Activated T-helper 2 cell treated with anti-CD3 and anti-CD28 coated beads, Interferon-gamma antibody, Interleukin-2, Interleukin-4, amounts not matched to agents 10 μg/mL and 5 μg/mL and 100 μg/mL, durations not matched to agents 14 hours and 24 hours and 36 hours (primary cell): ENCODE data around the gene SLC8A1. TPM values are rescaled to one million over a fixed set of nuclear protein-coding genes. Genes with fewer than 3 reads are reported as not detected.

Experiments used
- DNase-seq: peaks from one replicate; pipeline ENCODE4 v3.0.0; 2021; ENCODE audit warnings: low spot score
- H3K27ac Mint-ChIP-seq: one replicate; pipeline ENCODE4 v1.8.0; 2021; ENCODE audit warnings: mixed read lengths
- H3K27me3 Mint-ChIP-seq: one replicate; pipeline ENCODE4 v1.8.0; 2021; ENCODE audit warnings: low read depth, mixed read lengths
- H3K36me3 Mint-ChIP-seq: one replicate; pipeline ENCODE4 v1.8.0; 2021; ENCODE audit warnings: low read depth, mixed read lengths
- H3K4me1 Mint-ChIP-seq: one replicate; pipeline ENCODE4 v1.8.0; 2021; ENCODE audit warnings: low read depth, mixed read lengths
- H3K4me3 Mint-ChIP-seq: one replicate; pipeline ENCODE4 v1.8.0; 2021; ENCODE audit warnings: low read depth, mild to moderate bottlenecking, moderate library complexity, mixed read lengths
- H3K9me3 Mint-ChIP-seq: one replicate; pipeline ENCODE4 v1.8.0; 2021; ENCODE audit warnings: mixed read lengths
- intact Hi-C: fragments of 100-400 bp; cut with micrococcal nuclease; formaldehyde crosslinking; loops from one replicate; pipeline ENCODE4 v1.15.1; 2023
- total RNA-seq: library from RNA; stranded (reverse); gene quantifications from 2 replicates; pipeline ENCODE4 v1.2.3, GENCODE V29; 2022

SLC8A1 gene
- total RNA-seq, 1 donor from 2014 or later: 5.5 TPM

DNA sequence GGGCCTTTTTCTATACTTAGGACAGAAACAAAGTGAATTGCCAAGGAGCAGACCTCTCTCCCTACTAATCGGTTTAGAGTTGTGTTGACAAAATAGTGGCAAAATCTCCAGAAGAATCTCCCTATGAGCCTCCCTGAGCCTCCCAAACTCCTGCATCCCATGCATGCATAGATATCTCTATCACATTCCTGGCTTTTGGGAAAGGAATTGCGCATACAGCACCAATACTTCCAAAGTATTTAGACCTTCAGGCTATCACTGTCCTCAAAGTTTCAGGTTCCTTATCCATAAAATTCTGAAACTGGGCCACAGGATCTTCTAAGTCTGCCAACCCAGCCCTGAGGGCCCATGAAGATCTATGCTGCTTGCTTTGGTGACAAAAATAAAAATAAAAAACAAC, 152.1 kb downstream of the SLC8A1 start:
- DNase-seq: no peak
- Mint-ChIP-seq H3K27ac (no peak overlapping the region), H3K27me3 (no peaks in the 10 kb centered on the region), H3K4me3 (no peak overlapping the region), H3K9me3 (no peaks in the 10 kb centered on the region), H3K36me3 (no peaks in the 10 kb centered on the region), H3K4me1 (no peaks in the 10 kb centered on the region)
- intact Hi-C loops: no loop called here

GRCh38 chr2:40299173-40299572, 152.7 kb downstream of the SLC8A1 start:
- Mint-ChIP-seq H3K4me3 (no peak overlapping the region), H3K27ac (no peak overlapping the region), H3K4me1 (no peaks in the 10 kb centered on the region), H3K36me3 (no peaks in the 10 kb centered on the region), H3K27me3 (no peaks in the 10 kb centered on the region), H3K9me3 (no peaks in the 10 kb centered on the region)
- intact Hi-C loops: no loop called here
- no peak for DNase-seq

DNA sequence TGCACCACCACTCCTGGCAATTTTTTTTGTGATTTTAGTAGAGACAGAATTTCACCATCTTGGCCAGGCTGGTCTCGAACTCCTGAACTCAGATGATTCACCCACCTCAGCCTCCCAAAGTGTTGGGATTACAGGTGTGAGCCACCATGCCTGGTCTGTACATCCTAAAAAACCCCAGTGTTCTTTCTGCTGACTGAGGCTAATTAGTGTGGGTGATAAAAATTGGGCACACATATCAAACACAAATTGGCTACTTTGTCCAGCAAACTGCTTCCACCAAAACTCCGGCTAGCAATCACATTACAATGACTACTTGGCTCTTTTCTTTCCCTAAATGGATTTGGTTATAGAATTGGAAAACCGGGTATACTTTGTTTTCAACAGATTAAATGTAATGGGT, 153.9 kb downstream of the SLC8A1 start:
- Mint-ChIP-seq H3K27me3 (no peaks in the 10 kb centered on the region), H3K4me1 (no peaks in the 10 kb centered on the region), H3K27ac (no peak overlapping the region), H3K4me3 (no peak overlapping the region), H3K9me3 (no peaks in the 10 kb centered on the region), H3K36me3 (no peaks in the 10 kb centered on the region)
- DNase-seq: no peak
- intact Hi-C loops: no loop called here

DNA sequence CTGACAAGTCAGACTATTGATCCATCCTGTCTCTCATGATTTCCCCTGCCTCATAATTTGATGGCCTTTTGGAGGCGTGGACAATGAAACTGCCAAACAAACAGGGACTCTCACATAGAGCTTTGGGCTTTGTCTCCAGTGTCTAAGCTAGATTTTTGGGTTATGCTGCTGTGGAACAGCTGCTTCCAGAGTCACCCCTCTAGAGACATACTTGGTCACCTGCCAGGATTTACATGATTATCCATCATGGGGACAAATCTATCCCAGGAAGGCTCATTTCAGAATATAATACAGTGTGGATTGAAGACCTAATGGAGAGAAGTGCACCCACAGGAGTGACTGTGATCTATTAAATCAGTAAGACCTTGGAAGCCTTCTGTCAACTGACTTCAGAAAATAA, 159.6 kb downstream of the SLC8A1 start:
- Mint-ChIP-seq H3K4me1 (peaks cover 2% of the 10 kb centered on the region), H3K27me3 (peaks cover 2% of the 10 kb centered on the region), H3K9me3 (no peaks in the 10 kb centered on the region), H3K4me3 (no peak overlapping the region), H3K27ac (no peak overlapping the region), H3K36me3 (no peaks in the 10 kb centered on the region)
- intact Hi-C loops: no loop called here
- no peak for DNase-seq

- Mint-ChIP-seq H3K36me3 (no peaks in the 10 kb centered on the region), H3K27ac (no peak overlapping the region), H3K27me3 (peaks cover 2% of the 10 kb centered on the region), H3K9me3 (no peaks in the 10 kb centered on the region), H3K4me3 (peak overlapping the region; percentile 17), H3K4me1 (peaks cover 2% of the 10 kb centered on the region)
- DNase-seq: no peak
- intact Hi-C loops: no loop called here
Observed at GRCh38 chr2:40289771-40290404, 162.0 kb downstream of the SLC8A1 start.

DNA sequence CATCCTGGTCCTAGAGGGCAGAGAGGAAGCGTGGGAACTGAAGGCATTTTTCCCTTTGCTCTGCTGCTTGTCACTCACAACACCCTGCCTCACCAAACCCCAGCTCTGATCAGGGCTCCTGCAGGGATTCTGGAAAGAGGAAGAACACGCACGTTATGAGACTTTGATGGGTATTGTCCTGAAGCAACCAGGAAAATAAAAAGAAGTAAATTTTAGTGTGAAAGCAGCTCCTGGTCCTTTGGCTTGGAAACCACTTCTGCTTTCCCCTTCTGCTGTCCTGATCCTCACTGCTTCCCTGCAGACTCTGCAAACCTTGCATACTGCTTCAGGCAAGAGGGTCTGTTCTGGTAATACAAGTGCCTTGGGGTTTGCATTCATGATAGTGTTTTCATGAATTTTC, 164.1 kb downstream of the SLC8A1 start:
- H3K9me3 Mint-ChIP-seq: no peaks in the 10 kb centered on the region
- H3K4me3 Mint-ChIP-seq: no peak overlapping the region
- intact Hi-C loops: no loop called here
- no peak for DNase-seq
- no peak overlapping the region for H3K27ac Mint-ChIP-seq
- peaks cover 2% of the 10 kb centered on the region for H3K27me3 Mint-ChIP-seq
- H3K36me3 Mint-ChIP-seq: no peaks in the 10 kb centered on the region
- peaks cover 2% of the 10 kb centered on the region for H3K4me1 Mint-ChIP-seq

DNA sequence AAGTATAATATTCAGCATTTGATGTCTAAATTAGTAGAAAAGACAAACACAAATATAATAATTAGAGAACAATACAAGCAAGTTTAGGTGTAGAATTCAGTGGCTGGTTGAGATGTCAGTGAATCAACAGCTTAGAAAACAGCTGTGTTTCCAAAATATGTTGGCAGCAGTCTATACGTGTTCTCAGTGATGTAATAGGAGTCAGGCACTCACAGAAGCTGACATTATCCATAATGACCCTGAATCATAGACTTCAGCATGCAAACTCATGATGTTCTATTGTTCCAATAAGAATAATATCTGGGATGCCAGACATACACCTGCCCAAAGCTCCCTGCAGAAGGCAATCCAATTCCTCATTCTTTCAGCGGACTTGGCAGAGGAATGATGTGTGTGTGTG, 164.7 kb downstream of the SLC8A1 start:
- DNase-seq: no peak
- Mint-ChIP-seq H3K4me3 (no peak overlapping the region), H3K4me1 (peaks cover 2% of the 10 kb centered on the region), H3K9me3 (no peaks in the 10 kb centered on the region), H3K27ac (no peak overlapping the region), H3K36me3 (no peaks in the 10 kb centered on the region), H3K27me3 (peaks cover 2% of the 10 kb centered on the region)
- intact Hi-C loops: no loop called here

DNA sequence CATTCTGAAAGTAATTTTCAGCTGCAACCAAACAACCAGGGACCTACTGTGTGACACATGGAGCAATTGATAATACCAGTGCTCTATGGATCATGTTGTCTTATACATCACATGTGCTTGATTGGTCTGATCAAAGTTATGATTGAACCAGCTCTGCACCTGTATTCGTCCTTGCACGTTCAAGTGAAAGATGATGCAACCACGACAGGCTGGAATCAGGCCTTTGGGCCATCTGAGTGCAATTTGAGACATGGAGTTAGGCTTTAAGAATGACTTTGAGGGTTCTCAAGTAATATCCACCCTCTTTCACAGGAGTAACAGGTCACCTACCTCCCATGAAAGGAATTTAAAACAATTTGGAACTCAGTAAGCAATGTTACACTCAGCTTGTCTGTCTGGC, 165.2 kb downstream of the SLC8A1 start:
- DNase-seq: no peak
- intact Hi-C loops: no loop called here
- Mint-ChIP-seq H3K27ac (no peak overlapping the region), H3K4me3 (no peak overlapping the region), H3K9me3 (no peaks in the 10 kb centered on the region), H3K27me3 (no peaks in the 10 kb centered on the region), H3K36me3 (no peaks in the 10 kb centered on the region), H3K4me1 (peaks cover 2% of the 10 kb centered on the region)

DNA sequence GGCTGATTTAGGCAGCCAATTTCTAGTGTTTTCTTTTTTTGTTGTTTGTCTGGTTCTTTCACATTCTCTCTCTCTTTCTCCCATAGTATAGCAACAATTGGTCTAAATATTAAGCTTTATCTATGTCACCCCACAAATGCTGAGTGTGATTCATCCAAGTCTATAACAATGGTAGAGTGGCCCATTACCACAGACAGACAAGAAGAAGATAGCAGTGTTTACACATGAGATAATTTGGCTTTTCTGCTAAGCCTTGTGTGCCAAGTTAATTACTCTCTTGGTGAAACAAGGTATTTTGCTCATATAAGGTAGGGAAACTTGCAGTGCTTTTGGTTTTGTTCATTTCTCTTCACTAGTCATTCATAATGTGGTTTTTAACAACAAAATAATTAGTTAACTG, 166.5 kb downstream of the SLC8A1 start:
- no peak overlapping the region for H3K27ac Mint-ChIP-seq
- no peaks in the 10 kb centered on the region for H3K9me3 Mint-ChIP-seq
- peaks cover 2% of the 10 kb centered on the region for H3K4me1 Mint-ChIP-seq
- intact Hi-C loops: no loop called here
- no peak overlapping the region for H3K4me3 Mint-ChIP-seq
- H3K27me3 Mint-ChIP-seq: peaks cover 3% of the 10 kb centered on the region
- DNase-seq: no peak
- no peaks in the 10 kb centered on the region for H3K36me3 Mint-ChIP-seq

GRCh38 chr2:40284797-40285196, 167.1 kb downstream of the SLC8A1 start:
- Mint-ChIP-seq H3K27me3 (peaks cover 3% of the 10 kb centered on the region), H3K9me3 (no peaks in the 10 kb centered on the region), H3K4me1 (no peaks in the 10 kb centered on the region), H3K27ac (no peak overlapping the region), H3K36me3 (no peaks in the 10 kb centered on the region), H3K4me3 (no peak overlapping the region)
- intact Hi-C loops: no loop called here
- no peak for DNase-seq

GRCh38 chr2:40283111-40283909, 168.6 kb downstream of the SLC8A1 start:
- no peak overlapping the region for H3K27ac Mint-ChIP-seq
- intact Hi-C loops: no loop called here

GRCh38 chr2:40282428-40282827, 169.5 kb downstream of the SLC8A1 start:
- DNase-seq: no peak
- Mint-ChIP-seq H3K36me3 (no peaks in the 10 kb centered on the region), H3K9me3 (no peaks in the 10 kb centered on the region), H3K4me1 (no peaks in the 10 kb centered on the region), H3K27ac (no peak overlapping the region), H3K27me3 (peaks cover 3% of the 10 kb centered on the region), H3K4me3 (no peak overlapping the region)
- intact Hi-C loops: no loop called here

More at GRCh38 chr2:40283111-40283909, 168.6 kb downstream of the SLC8A1 start:
- no peak overlapping the region for H3K4me3 Mint-ChIP-seq
- H3K4me1 Mint-ChIP-seq: no peaks in the 10 kb centered on the region
- no peak for DNase-seq
- peaks cover 3% of the 10 kb centered on the region for H3K27me3 Mint-ChIP-seq
- no peaks in the 10 kb centered on the region for H3K36me3 Mint-ChIP-seq
- H3K9me3 Mint-ChIP-seq: no peaks in the 10 kb centered on the region

- Mint-ChIP-seq H3K4me1 (no peaks in the 10 kb centered on the region), H3K27ac (no peak overlapping the region), H3K27me3 (peaks cover 3% of the 10 kb centered on the region), H3K4me3 (no peak overlapping the region), H3K9me3 (no peaks in the 10 kb centered on the region), H3K36me3 (no peaks in the 10 kb centered on the region)
- intact Hi-C loops: no loop called here
- no peak for DNase-seq
Observed at GRCh38 chr2:40281021-40281940, 170.6 kb downstream of the SLC8A1 start.
